Cerebellar cortex (tissue), 1 donor: Measurements from ENCODE around the gene DOP1A.
A peak's percentile ranks its signal among the peaks of the same experiment; 100 is the strongest.
"Not testable (repeated sequence)": the region's sequence is repeated elsewhere in the genome, so short reads cannot be mapped to it uniquely, and the experiment has no call there.

Experiments used
- DNase-seq: peaks from one replicate; pipeline ENCODE4 v3.0.0-alpha.2; 2015; ENCODE audit warnings: low spot score

The DOP1A gene

DNA sequence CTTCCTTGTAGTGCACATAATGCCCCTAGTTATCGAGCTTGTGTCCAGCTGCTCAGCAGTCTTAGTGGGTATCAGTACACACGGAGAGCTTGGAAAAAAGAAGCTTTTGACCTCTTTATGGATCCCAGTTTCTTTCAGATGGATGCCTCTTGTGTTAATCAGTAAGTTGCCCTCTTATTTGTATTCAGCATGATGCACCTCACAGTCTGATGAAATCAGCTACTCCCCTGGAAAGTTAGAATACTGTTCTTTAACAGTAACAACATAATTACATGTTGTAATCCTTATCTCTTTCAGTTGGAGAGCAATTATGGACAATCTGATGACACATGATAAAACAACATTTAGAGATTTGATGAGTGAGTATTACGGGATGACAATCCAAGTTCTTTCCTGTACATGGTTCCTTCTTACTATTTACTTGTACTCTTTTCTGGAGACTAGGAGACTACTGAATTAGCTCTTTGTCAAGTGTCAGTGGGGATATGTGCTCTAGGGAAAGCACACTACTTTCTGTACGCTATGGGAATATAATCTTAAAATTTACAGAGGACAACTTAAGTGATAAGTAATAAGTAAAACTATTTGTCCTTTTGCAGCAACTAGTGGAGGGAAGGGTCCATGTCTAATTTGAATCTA lies 86.5 kb downstream of the DOP1A start:
- DNase-seq: no peak

DNA sequence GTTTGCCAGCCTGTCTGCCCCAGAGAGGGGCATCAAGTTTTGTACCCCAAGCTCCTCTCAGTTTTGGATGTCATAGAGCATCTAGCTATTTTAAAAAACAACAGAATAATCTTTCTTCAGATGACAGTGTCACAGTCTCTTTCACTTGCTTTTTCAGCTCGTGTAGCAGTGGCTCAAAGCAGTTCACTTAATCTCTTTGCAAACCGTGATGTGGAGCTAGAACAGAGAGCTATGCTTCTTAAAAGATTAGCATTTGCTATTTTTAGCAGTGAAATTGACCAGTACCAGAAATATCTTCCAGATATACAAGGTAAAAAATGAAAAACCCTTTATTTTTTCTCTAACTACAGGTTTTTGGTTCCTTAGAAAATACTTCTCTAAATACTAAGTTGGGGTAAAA lies 88.3 kb downstream of the DOP1A start:
- no peak for DNase-seq

- DNase-seq: no peak
Measured at GRCh38 chr6:83160167-83160566, 92.7 kb downstream of the DOP1A start.

DNA sequence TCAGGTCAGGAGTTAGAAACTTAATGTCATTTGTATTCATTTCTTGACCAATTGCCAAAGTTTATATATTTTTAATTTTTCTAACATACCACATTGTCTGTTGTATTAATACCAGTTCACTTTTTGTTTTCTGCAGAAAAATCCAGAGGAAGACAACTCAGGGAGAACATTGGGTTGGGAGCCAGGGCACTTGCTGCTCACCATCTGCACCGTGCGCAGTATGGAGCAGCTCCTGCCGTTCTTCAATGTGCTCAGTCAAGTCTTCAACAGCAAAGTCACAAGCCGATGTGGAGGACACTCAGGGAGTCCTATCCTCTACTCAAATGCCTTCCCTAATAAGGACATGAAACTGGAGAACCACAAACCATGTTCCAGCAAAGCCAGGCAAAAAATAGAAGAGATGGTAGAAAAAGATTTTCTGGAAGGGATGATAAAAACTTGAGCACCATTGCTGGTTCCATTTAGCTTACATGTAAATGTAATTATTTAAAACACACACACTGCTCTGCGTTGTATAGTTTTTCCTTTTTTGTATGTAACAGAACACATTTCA lies 100.3 kb downstream of the DOP1A start:
- peak; percentile 90 for DNase-seq

DNA sequence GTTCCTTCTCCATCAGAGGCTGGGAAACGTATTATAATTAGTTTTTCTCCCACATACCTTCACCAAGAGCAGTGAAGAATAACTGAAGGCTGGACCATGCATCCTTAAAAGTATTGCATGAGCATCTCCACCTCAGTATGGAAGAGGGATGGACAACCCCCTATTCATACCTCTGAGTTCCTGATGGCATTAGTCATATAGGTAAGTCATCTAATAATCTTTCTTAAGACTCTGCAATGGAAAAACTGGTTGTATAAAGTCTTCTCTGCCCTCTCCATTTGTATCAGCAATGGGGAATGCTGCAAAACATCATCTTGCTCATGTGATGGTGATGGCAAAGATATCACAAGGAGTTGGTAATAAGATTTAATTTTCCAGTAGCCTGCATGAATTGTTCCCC lies 101.1 kb downstream of the DOP1A start:
- DNase-seq: no peak

DNA sequence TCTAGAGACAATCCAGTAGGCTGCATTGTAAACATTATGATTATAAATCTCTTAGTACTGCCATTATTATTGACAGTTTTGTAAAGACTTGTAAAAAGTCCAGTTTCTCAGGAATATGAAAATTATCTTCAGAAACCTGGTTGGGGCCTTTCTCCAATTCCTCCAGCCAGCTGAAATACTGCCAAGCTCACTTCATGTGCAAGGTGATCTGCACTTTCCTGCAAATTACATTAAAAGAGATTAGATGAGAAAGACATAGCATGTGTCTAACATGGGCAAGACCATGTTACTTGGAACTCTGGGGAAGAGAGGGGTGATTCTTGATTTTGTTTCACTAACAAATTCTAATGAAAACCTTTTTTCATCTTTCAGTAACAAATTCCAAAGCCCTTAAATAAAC lies 101.6 kb downstream of the DOP1A start:
- peak; percentile 63 for DNase-seq

- DNase-seq: peak; percentile 67
Measured at GRCh38 chr6:83169511-83169910, 102.0 kb downstream of the DOP1A start.

DNA sequence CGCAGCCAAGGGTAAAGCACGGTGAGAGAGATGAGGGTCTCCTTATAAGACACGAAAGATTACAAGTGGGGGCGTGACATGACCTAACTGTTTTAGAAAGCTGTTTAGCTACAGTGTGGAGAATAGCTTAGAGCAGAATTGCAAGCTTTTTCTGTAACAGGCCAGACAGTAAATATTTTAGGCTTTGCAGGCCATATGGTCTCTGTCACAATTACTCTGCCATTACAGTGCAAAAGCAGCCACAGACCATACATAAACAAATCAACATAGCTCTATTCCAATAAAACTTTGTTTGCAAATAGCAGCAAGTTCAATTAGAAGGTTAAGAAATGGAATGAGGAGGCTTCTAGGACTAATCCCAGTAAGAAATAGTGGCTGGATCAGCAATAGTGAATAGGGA lies 108.8 kb downstream of the DOP1A start:
- DNase-seq: no peak

DNA sequence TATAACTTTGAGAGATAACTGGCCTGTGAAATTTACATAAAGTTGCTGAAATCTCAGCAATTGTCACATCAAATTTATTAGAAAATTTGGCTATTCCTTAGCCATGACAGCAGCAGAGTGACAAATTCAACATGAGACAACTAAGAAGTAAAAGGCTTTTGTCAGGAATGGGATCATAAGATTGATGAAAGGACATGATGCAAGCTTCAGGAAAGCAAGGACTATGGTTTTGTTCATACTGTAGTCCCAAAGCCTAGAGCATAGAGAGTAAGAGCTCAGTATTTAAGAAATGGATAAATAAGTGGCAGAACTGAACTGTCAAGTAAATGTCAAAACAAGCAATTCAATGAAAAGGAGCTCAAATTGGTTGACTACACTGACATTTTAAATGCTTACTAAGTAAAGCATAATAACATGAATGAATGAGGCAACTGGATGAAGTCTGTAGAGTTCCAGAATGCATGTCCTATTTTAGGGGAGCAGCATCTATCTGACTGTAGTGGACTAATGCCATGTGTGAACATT lies 113.0 kb downstream of the DOP1A start:
- no peak for DNase-seq

- no peak for DNase-seq
Measured at GRCh38 chr6:83182114-83182513, 114.6 kb downstream of the DOP1A start.

DNA sequence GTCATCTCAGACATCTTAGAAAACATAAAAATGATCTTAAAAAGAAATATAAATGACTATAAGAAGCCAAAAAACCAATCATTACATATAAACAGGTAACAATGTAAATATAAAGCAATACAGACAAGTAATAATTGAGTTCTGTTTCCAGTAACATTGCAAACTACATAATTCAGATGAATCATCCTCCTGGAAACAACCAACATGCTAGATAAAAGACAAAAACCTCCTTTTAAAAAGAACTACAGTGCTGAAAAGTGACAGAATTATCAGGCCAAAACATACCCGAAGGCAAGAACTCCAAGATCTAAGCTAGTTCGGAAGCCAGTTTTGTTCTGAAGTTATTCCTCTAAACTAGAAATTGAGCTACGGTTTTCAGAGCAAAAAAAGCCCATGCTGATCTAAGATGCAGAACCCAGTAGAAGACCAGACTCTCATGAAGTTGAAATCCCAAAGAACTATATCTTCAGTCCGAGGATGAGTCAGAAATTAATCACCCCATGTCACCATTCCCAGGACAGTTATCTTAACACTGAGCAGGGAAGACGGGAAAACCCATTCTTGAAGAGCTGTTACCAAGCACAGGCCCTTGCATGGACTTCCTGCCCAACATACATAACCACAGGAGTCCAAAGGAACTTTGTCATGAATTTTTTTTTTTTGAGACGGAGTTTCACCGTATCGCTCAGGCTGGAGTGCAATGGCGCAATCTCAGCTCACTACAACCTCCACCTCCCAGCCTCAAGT lies 115.8 kb downstream of the DOP1A start:
- DNase-seq: no peak

DNA sequence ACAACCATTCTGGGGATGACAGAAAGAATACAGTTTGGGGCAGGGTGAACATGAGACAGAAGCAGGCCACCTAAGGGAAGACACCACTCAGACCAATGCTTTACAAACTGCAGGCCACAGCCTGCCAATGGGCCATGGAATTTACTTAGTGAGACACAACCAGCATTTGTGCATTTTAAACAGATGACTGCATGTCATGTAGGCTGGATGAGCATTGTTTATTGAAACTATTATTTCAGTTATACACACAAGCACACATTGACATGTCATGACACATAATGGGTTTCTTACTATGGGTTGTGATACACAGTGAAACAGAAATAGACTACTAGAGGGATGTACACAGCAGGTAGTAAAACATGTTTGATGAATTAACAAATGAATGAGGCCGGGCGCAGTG lies 117.6 kb downstream of the DOP1A start:
- no peak for DNase-seq

GRCh38 chr6:83188501-83188900 lies 121.0 kb downstream of the DOP1A start:
- DNase-seq: no peak

DNA sequence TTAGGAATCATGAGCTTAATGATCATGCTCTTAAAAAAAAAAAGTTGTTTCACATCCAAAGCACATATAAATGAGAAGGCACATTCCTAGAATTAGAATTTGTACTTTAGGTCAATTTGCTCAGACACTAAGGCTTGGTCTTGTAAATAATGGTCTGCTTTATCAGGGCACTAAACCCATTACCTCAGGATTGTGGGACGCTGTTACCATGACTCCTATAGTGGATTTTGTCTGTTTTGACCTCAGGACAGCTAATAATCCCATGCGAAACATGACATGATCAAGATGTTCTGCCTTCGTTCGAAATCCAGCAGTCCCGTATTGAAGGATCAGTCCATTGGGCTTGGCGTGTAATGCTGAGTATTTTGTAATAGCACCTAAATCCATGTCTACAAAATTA lies 123.2 kb downstream of the DOP1A start:
- DNase-seq: no peak

GRCh38 chr6:83191974-83192373 lies 124.5 kb downstream of the DOP1A start:
- not testable (repeated sequence) for DNase-seq

- no peak for DNase-seq
Measured at GRCh38 chr6:83192456-83192855, 125.0 kb downstream of the DOP1A start.

GRCh38 chr6:83192871-83193746 lies 125.6 kb downstream of the DOP1A start, which contains the start of the genes PGM3 and RWDD2A:
Gene PGM3 (minus strand): TSS chr6:83193265. CDS start chr6:83191012, 2,253 bp downstream.
Gene RWDD2A (plus strand): TSS chr6:83193357. CDS start chr6:83194452, 1,095 bp downstream.
- DNase-seq: peak; percentile 88

GRCh38 chr6:83193747-83194566 lies 126.5 kb downstream of the DOP1A start:
- peak; percentile 68 for DNase-seq

DNA sequence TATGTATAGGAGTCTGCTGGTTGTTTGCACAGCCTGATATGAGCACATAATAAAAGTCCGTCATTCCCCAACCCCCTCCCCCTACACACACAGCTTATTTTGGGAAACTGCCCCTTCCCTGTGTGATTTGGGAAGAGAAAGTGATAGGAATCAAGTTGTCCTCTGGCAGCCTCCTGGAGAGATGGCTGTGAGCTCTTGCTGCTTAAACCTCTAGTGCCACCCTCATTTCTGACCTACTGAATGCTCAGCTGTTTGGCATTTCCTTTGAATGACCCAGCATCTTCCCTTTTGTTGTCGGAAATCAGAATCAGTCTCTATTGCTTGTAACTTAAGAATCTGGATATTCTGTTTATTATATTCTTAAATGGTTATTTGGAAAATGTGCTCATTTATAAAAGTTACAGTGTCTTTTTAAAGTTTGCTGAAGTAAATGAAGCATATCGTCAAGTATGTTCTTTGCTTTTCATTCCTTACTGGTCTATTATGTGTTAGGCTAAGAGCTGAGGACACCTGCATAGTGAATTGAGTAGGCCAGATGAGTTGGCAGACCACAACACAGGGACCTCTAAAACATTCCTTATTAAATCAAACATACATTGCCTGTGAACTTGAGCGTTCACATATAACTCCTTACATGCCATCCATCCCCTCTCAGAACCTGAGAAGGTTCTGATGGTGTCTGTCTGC lies 131.2 kb downstream of the DOP1A start:
- no peak for DNase-seq

- no peak for DNase-seq
Measured at GRCh38 chr6:83199173-83199862, 131.8 kb downstream of the DOP1A start.
